Peyer's patch (tissue), 4 donors: Measurements from ENCODE around the gene NNT. TPM values are rescaled to one million over a fixed set of nuclear protein-coding genes. Genes with fewer than 3 reads are reported as not detected.
A peak's percentile ranks its signal among the peaks of the same experiment; 100 is the strongest.

Source experiments
- DNase-seq, 3 donors: peaks; one replicate each; pipeline ENCODE4 v3.0.0-alpha.2; 2017 to 2019
- H3K27ac ChIP-seq, 4 donors: fragments of 200-600 bp; sonication (generic); one replicate each; pipeline ENCODE4 v1.5.1; 2016 to 2019
- H3K27me3 ChIP-seq, 2 donors: fragments of 200-600 bp; sonication (generic); one replicate each; pipeline ENCODE4 v1.5.1; 2019
- H3K36me3 ChIP-seq, 3 donors: fragments of 200-600 bp; sonication (generic); one replicate each; pipeline ENCODE4 v1.5.1; 2016 to 2019
- H3K4me1 ChIP-seq, 4 donors: fragments of 200-600 bp; sonication (generic); one replicate each; pipeline ENCODE4 v1.5.1; 2016 to 2019
- H3K4me3 ChIP-seq, 4 donors: fragments of 200-600 bp; sonication (generic); 1 replicate in 3 of 4; 2 replicates in 1 of 4; pipeline ENCODE4 v1.5.1; 2016 to 2019; ENCODE audit warnings: mild to moderate bottlenecking in 1 of 4
- H3K9me3 ChIP-seq, 4 donors: fragments of 200-600 bp; sonication (generic); one replicate each; pipeline ENCODE4 v1.5.1; 2016 to 2019; ENCODE audit warnings: mild to moderate bottlenecking in 1 of 4
- POLR2A ChIP-seq, 2 donors: fragments of 450-650 bp; IDR thresholded peaks; one replicate each; pipeline ENCODE4 v1.5.1; 2017; ENCODE audit warnings: antibody characterized with exemption in 2 of 2, mild to moderate bottlenecking in 2 of 2, moderate library complexity in 2 of 2
- total RNA-seq, 4 donors: library from RNA; depleted of rRNA; stranded (reverse); fragments of >200 nt; gene quantifications; one replicate each; pipeline ENCODE4 v1.1.0, GENCODE V29; 2016
- TF ChIP-seq, protein P1 (sequence below), 6 experiments: fragments of 450-650 bp in 4 of 6; fragments of 200-600 bp in 2 of 6; sonication (generic) in 1 of 6; IDR thresholded peaks; one replicate each; pipeline ENCODE4 v1.5.1; 2017 to 2019; ENCODE audit warnings: antibody characterized with exemption in 6 of 6, mild to moderate bottlenecking in 3 of 6, moderate library complexity in 1 of 6

NNT gene
- total RNA-seq, 4 donors from 2014 or later = 30.5 to 59.7 (median 44.5) TPM

GRCh38 chr5:43680286-43680685 is 77.3 kb downstream of the NNT start:
- H3K9me3 ChIP-seq = no peaks in the 10 kb centered on the region
- DNase-seq = no peak
- H3K4me1 ChIP-seq = no peaks in the 10 kb centered on the region
- peaks cover 0 to 30% (median 0%) of the 10 kb centered on the region in 3 donors for H3K36me3 ChIP-seq
- TF ChIP-seq, protein P1, sequence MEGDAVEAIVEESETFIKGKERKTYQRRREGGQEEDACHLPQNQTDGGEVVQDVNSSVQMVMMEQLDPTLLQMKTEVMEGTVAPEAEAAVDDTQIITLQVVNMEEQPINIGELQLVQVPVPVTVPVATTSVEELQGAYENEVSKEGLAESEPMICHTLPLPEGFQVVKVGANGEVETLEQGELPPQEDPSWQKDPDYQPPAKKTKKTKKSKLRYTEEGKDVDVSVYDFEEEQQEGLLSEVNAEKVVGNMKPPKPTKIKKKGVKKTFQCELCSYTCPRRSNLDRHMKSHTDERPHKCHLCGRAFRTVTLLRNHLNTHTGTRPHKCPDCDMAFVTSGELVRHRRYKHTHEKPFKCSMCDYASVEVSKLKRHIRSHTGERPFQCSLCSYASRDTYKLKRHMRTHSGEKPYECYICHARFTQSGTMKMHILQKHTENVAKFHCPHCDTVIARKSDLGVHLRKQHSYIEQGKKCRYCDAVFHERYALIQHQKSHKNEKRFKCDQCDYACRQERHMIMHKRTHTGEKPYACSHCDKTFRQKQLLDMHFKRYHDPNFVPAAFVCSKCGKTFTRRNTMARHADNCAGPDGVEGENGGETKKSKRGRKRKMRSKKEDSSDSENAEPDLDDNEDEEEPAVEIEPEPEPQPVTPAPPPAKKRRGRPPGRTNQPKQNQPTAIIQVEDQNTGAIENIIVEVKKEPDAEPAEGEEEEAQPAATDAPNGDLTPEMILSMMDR (IDR thresholded peaks at IDR 0.05) = no peak
- no peak for TF ChIP-seq POLR2A (IDR thresholded peaks at IDR 0.05)
- H3K27ac ChIP-seq = no peak overlapping the region
- H3K27me3 ChIP-seq = no peaks in the 10 kb centered on the region
- H3K4me3 ChIP-seq = no peak overlapping the region

DNA sequence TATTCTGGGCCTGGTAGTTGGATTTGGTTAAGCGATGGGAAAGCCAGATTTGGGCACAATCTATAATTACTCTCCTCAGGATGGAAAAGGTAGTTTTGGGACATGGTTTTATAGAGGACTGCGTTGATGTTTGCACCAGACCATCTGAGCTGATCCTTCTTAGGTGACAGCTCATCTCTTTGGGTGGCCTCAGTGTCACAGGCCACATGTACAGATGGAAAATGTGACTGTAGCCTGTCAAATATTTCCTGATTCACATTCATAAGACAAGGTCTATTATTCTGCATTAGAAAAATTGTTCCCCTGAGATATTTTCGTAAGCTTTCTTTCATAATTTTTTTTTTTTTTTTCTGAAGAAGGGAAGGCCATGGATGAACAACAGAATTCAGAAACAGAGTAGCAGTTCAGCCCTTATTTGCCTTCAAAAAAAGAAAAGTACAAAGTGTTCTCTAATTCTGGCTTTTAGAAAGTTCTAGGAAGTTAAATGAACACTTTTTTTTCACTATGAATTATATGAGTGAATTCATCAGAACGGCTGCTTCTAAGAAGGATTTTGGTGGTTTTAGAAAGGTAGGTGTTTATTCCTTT is 81.0 kb downstream of the NNT start:
- peaks cover 0 to 14% (median 0%) of the 10 kb centered on the region in 3 donors for H3K36me3 ChIP-seq
- no peaks in the 10 kb centered on the region for H3K9me3 ChIP-seq
- H3K27me3 ChIP-seq = no peaks in the 10 kb centered on the region
- H3K4me1 ChIP-seq = no peaks in the 10 kb centered on the region
- TF ChIP-seq, protein P1 (IDR thresholded peaks at IDR 0.05) = no peak
- no peak for TF ChIP-seq POLR2A (IDR thresholded peaks at IDR 0.05)
- no peak for DNase-seq
- H3K4me3 ChIP-seq = no peak overlapping the region
- peak overlapping the region in 2 of 4 donors; percentile 14 to 33 for H3K27ac ChIP-seq

GRCh38 chr5:43685252-43685950 is 82.4 kb downstream of the NNT start:
- TF ChIP-seq POLR2A (IDR thresholded peaks at IDR 0.05) = no peak
- TF ChIP-seq, protein P1 (IDR thresholded peaks at IDR 0.05) = no peak
- Histone ChIP-seq H3K27me3 (no peaks in the 10 kb centered on the region), H3K9me3 (no peaks in the 10 kb centered on the region), H3K36me3 (peaks cover 0 to 14% (median 0%) of the 10 kb centered on the region in 3 donors), H3K27ac (peak overlapping the region in 1 of 4 donors; percentile 14), H3K4me3 (no peak overlapping the region), H3K4me1 (no peaks in the 10 kb centered on the region)
- no peak for DNase-seq

- H3K9me3 ChIP-seq = no peaks in the 10 kb centered on the region
These were observed 84.3 kb downstream of the NNT start for GRCh38 chr5:43687275-43687674.

DNA sequence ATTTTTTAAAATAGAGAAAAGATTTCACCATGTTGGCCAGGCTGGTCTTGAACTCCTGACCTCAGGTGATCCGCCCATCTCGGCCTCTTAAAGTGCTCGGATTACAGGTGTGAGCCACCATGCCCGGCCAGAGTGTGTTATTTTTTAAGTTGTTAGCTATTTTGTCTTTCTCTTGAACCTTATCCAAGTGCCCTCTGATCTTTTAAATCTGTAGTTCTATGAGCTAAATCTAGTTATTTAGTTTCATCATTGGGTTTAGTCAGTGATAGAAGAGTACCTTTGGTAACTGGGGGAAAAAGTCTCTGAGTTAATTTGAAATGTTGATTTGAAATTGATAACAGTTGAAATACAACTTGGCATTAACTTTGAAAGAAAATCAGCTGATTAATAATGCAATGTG is 88.3 kb downstream of the NNT start:
- H3K9me3 ChIP-seq = peaks cover 0 to 7% (median 0%) of the 10 kb centered on the region in 4 donors
- no peak overlapping the region for H3K27ac ChIP-seq
- H3K27me3 ChIP-seq = no peaks in the 10 kb centered on the region
- DNase-seq = no peak
- H3K4me1 ChIP-seq = no peaks in the 10 kb centered on the region
- no peak overlapping the region for H3K4me3 ChIP-seq
- H3K36me3 ChIP-seq = no peaks in the 10 kb centered on the region
- TF ChIP-seq, protein P1 (IDR thresholded peaks at IDR 0.05) = no peak
- TF ChIP-seq POLR2A (IDR thresholded peaks at IDR 0.05) = no peak

More at GRCh38 chr5:43687275-43687674, 84.3 kb downstream of the NNT start:
- Histone ChIP-seq H3K4me3 (no peak overlapping the region), H3K27ac (no peak overlapping the region), H3K36me3 (peaks cover 0 to 14% (median 0%) of the 10 kb centered on the region in 3 donors), H3K4me1 (no peaks in the 10 kb centered on the region), H3K27me3 (no peaks in the 10 kb centered on the region)
- no peak for DNase-seq
- TF ChIP-seq, protein P1 (IDR thresholded peaks at IDR 0.05) = no peak
- TF ChIP-seq POLR2A (IDR thresholded peaks at IDR 0.05) = no peak
